HG03060 (cell line): ENCODE measurements around the gene DBNDD1.
"Not testable (repeated sequence)": the region's sequence is repeated elsewhere in the genome, so short reads cannot be mapped to it uniquely, and the experiment has no call there.

Source experiments
- ATAC-seq: cut with Tn5 transposase; IDR thresholded peaks from one replicate; pipeline ENCODE4 v1.9.1; 2021; ENCODE audit warnings: low read depth, moderate number of reproducible peaks; ENCODE audit not compliant: unreplicated experiment

The DBNDD1 gene

GRCh38 chr16:90018652-90019542, at the start of gene DBNDD1:
Gene DBNDD1, minus strand, starts transcription at chr16:90019456. Its CDS starts 115 bp downstream, at chr16:90019341.
- ATAC-seq = no peak

- no peak for ATAC-seq
These were observed 42.2 kb upstream of the DBNDD1 start for GRCh38 chr16:90061437-90061836.

- ATAC-seq = no peak
These were observed 38.5 kb upstream of the DBNDD1 start for GRCh38 chr16:90057738-90058173.

- not testable (repeated sequence) for ATAC-seq
These were observed 37.3 kb upstream of the DBNDD1 start for GRCh38 chr16:90056521-90056920.

GRCh38 chr16:90055371-90055770, 36.1 kb upstream of the DBNDD1 start:
- ATAC-seq = no peak

- no peak for ATAC-seq
These were observed 35.3 kb upstream of the DBNDD1 start for GRCh38 chr16:90054554-90054953.

- no peak for ATAC-seq
These were observed 34.7 kb upstream of the DBNDD1 start for GRCh38 chr16:90053902-90054500.

GRCh38 chr16:90050969-90051368, 31.7 kb upstream of the DBNDD1 start:
- ATAC-seq = no peak

- ATAC-seq = no peak
These were observed 29.6 kb upstream of the DBNDD1 start for GRCh38 chr16:90048737-90049330.

GRCh38 chr16:90048347-90048722, 29.1 kb upstream of the DBNDD1 start:
- ATAC-seq = no peak

- ATAC-seq = no peak
These were observed 28.6 kb upstream of the DBNDD1 start for GRCh38 chr16:90047714-90048346.

- ATAC-seq = no peak
These were observed 27.9 kb upstream of the DBNDD1 start for GRCh38 chr16:90046971-90047713.

- ATAC-seq = no peak
These were observed 27.1 kb upstream of the DBNDD1 start for GRCh38 chr16:90046122-90046970.

- ATAC-seq = no peak
These were observed 24.9 kb upstream of the DBNDD1 start for GRCh38 chr16:90044111-90044551.

GRCh38 chr16:90043526-90043925, 24.3 kb upstream of the DBNDD1 start:
- ATAC-seq = no peak

- ATAC-seq = no peak
These were observed 23.8 kb upstream of the DBNDD1 start for GRCh38 chr16:90042946-90043514.

GRCh38 chr16:90041896-90042473, 22.7 kb upstream of the DBNDD1 start:
- no peak for ATAC-seq

- ATAC-seq = no peak
These were observed 21.1 kb upstream of the DBNDD1 start for GRCh38 chr16:90040152-90041023.
